Measurements from ENCODE around the gene BPIFB2.

Gene BPIFB2

GRCh38 chr20:33072362-33072761, 64.9 kb downstream of the BPIFB2 start:
- H3K27me3 Mint-ChIP-seq, result peaks cover 2% of the 10 kb centered on the region
- no peaks in the 10 kb centered on the region for H3K36me3 Mint-ChIP-seq (ENCODE audit: low read depth)
- peaks cover 11% of the 10 kb centered on the region for H3K4me1 Mint-ChIP-seq (ENCODE audit: low read depth)
- H3K4me3 Mint-ChIP-seq, result no peak overlapping the region
- intact Hi-C loops (cut with micrococcal nuclease), result no loop called here
- no peak overlapping the region for H3K27ac Mint-ChIP-seq
- no peaks in the 10 kb centered on the region for H3K9me3 Mint-ChIP-seq

- Mint-ChIP-seq H3K4me3 (no peak overlapping the region), H3K4me1 (ENCODE audit: low read depth) (peaks cover 6% of the 10 kb centered on the region), H3K27me3 (peaks cover 2% of the 10 kb centered on the region), H3K36me3 (ENCODE audit: low read depth) (no peaks in the 10 kb centered on the region), H3K27ac (no peak overlapping the region), H3K9me3 (no peaks in the 10 kb centered on the region)
- intact Hi-C loops (cut with micrococcal nuclease), result no loop called here
These were observed 65.3 kb downstream of the BPIFB2 start for GRCh38 chr20:33072813-33073212.
